Nephron progenitor cell (in vitro differentiated cells): Measurements from ENCODE around the gene PCSK6.

Experiments used
- DNase-seq: peaks from one replicate; pipeline ENCODE4 v3.0.0; 2021
- H3K27ac Mint-ChIP-seq: 2 replicates; pipeline ENCODE4 v1.8.0; 2021; ENCODE audit warnings: mild to moderate bottlenecking, moderate library complexity, mixed read lengths
- H3K27me3 Mint-ChIP-seq: 2 replicates; pipeline ENCODE4 v1.8.0; 2021; ENCODE audit warnings: mild to moderate bottlenecking, low read depth, mixed read lengths; ENCODE audit not compliant: poor library complexity
- H3K36me3 Mint-ChIP-seq: 2 replicates; pipeline ENCODE4 v1.8.0; 2021; ENCODE audit warnings: low read depth, mixed read lengths
- H3K4me1 Mint-ChIP-seq: 2 replicates; pipeline ENCODE4 v1.8.0; 2021; ENCODE audit warnings: mixed read lengths
- H3K4me3 Mint-ChIP-seq: 2 replicates; pipeline ENCODE4 v1.8.0; 2021; ENCODE audit warnings: mild to moderate bottlenecking, moderate library complexity, mixed read lengths
- H3K9me3 Mint-ChIP-seq: 2 replicates; pipeline ENCODE4 v1.8.0; 2021; ENCODE audit warnings: mild to moderate bottlenecking, moderate library complexity, mixed read lengths
- CTCF ChIP-seq: fragments of 200-600 bp; sonication (generic); IDR thresholded peaks from 2 replicates; pipeline ENCODE4 v1.5.0; 2021; ENCODE audit warnings: antibody characterized with exemption

PCSK6 gene

GRCh38 chr15:101431301-101431700 is 58.2 kb downstream of the PCSK6 start:
- Mint-ChIP-seq H3K27me3 (peaks cover 3% of the 10 kb centered on the region), H3K9me3 (no peaks in the 10 kb centered on the region), H3K27ac (no peak overlapping the region), H3K4me3 (no peak overlapping the region), H3K4me1 (peaks cover 40% of the 10 kb centered on the region), H3K36me3 (no peaks in the 10 kb centered on the region)
- TF ChIP-seq CTCF, result no peak
- no peak for DNase-seq

GRCh38 chr15:101429646-101430045 is 59.9 kb downstream of the PCSK6 start:
- Mint-ChIP-seq H3K27ac (peak overlapping the region; percentile 15), H3K4me3 (no peak overlapping the region), H3K36me3 (no peaks in the 10 kb centered on the region), H3K9me3 (no peaks in the 10 kb centered on the region), H3K27me3 (peaks cover 11% of the 10 kb centered on the region), H3K4me1 (peaks cover 40% of the 10 kb centered on the region)
- no peak for TF ChIP-seq CTCF
- no peak for DNase-seq

- H3K27me3 Mint-ChIP-seq, result peaks cover 14% of the 10 kb centered on the region
- H3K36me3 Mint-ChIP-seq, result no peaks in the 10 kb centered on the region
- no peak overlapping the region for H3K4me3 Mint-ChIP-seq
- H3K27ac Mint-ChIP-seq, result no peak overlapping the region
- no peak for TF ChIP-seq CTCF
- H3K4me1 Mint-ChIP-seq, result peaks cover 40% of the 10 kb centered on the region
- no peaks in the 10 kb centered on the region for H3K9me3 Mint-ChIP-seq
- DNase-seq, result no peak
Measured at GRCh38 chr15:101429191-101429590, 60.3 kb downstream of the PCSK6 start.

- Mint-ChIP-seq H3K4me3 (no peak overlapping the region), H3K9me3 (no peaks in the 10 kb centered on the region), H3K27ac (no peak overlapping the region), H3K27me3 (peaks cover 17% of the 10 kb centered on the region), H3K36me3 (no peaks in the 10 kb centered on the region), H3K4me1 (peaks cover 40% of the 10 kb centered on the region)
- no peak for DNase-seq
- no peak for TF ChIP-seq CTCF
Measured at GRCh38 chr15:101428758-101429157, 60.7 kb downstream of the PCSK6 start.

GRCh38 chr15:101427606-101428487 is 61.7 kb downstream of the PCSK6 start:
- Mint-ChIP-seq H3K4me3 (no peak overlapping the region), H3K36me3 (no peaks in the 10 kb centered on the region), H3K4me1 (peaks cover 37% of the 10 kb centered on the region), H3K27me3 (peaks cover 17% of the 10 kb centered on the region), H3K9me3 (peaks cover 2% of the 10 kb centered on the region), H3K27ac (no peak overlapping the region)
- DNase-seq, result no peak
- no peak for TF ChIP-seq CTCF

- Mint-ChIP-seq H3K4me1 (peaks cover 27% of the 10 kb centered on the region), H3K27me3 (peaks cover 17% of the 10 kb centered on the region), H3K36me3 (no peaks in the 10 kb centered on the region), H3K27ac (no peak overlapping the region), H3K9me3 (peaks cover 4% of the 10 kb centered on the region), H3K4me3 (no peak overlapping the region)
- no peak for DNase-seq
- no peak for TF ChIP-seq CTCF
Measured at GRCh38 chr15:101426761-101427333, 62.7 kb downstream of the PCSK6 start.
